GM21390 (cell line): ENCODE measurements around the gene ERC1.

Experiments
- ATAC-seq: cut with Tn5 transposase; IDR thresholded peaks from one replicate; pipeline ENCODE4 v1.9.1; 2021; ENCODE audit not compliant: unreplicated experiment

ERC1 gene

DNA sequence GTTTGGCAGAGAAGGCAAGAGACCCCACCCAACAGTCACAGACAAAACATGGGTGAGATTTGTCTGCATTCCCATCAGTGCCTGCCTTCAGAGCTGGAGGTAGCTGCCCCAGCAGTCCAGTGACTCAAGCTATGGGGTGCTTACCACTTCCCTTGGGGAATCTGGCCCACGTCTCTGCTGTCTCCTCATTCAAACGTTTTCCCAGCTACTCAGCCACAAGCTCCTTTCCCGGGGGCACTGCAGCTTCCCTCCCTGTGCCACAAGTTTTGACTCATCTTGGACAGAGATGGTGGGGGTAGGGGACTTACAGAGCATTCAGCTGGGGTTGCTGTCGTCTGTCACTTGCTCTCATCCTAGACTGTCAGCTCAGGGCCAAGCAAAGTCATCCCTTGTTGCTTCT is 536.8 kb downstream of the ERC1 start:
- no peak for ATAC-seq

GRCh38 chr12:1528791-1529190 is 537.8 kb downstream of the ERC1 start:
- ATAC-seq: no peak

DNA sequence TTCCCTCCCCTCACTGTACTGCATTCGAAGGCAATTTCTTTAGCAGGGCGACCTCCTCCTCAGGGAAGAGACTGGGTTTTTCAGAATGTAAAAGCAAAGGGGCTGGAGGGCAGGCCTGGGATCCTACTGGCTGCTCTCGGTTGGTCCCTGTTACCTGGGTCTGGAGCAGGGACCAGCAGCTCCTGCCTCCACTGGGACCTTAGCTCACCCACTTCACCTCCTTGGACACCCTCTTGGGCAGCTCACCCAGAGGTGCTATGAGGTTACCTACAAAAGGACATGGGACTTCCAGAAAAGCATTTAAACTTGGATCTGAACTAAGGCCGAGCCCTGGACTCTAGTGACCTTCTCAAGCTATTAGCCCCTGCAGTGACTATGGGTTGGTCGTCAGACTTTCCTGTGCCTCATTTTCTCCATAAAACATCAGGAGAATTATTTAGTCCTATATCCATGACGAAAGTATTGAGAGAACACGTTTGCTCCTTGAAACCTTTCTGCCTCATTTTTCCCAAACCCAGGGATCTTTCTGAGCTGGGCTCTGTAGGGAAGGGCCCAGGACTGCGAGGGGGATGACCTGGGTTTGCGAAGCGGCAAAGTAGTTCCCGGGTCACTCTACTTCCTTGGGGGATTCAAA is 538.3 kb downstream of the ERC1 start:
- no peak for ATAC-seq

DNA sequence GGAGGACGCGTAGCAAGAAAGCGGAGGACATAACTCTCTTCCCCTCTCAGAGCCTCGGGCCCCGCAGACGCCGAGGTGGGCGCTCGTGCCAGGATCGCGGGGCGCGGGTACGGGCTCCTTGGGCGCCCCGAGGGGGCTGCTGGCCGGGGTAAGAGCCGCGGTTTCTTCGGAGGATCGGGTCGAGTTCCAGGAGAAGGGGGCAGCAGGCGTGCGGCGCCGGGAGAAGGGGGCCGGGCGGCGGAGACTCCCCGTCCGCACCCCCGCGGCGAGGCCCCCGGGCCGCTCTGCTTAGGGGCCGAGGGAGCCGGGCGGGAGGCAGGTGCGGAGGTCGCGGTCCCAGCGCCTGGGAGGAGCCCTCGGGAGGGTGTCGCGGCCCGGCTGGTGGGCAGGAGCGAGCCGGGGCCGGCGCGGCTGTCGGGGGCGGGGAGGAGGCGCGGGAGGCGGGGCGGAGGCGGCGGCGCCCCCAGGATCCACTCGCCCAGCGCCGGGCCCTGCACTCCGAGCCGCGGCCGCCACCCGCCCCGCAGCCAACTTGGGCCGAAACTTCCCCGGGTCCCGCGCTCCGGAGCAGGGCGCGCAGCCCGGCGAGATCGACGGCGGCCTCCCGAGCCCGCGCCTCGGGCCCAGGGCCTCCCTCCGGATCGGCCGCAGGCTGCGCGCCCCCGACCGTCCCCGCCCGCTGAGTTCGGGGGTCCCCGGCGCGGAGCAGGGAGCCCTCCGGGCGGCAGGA is 539.0 kb downstream of the ERC1 start:
- ATAC-seq: no peak

- no peak for ATAC-seq
These were observed 539.6 kb downstream of the ERC1 start for GRCh38 chr12:1530592-1531152.

GRCh38 chr12:1531153-1531653 is 540.2 kb downstream of the ERC1 start:
- no peak for ATAC-seq

DNA sequence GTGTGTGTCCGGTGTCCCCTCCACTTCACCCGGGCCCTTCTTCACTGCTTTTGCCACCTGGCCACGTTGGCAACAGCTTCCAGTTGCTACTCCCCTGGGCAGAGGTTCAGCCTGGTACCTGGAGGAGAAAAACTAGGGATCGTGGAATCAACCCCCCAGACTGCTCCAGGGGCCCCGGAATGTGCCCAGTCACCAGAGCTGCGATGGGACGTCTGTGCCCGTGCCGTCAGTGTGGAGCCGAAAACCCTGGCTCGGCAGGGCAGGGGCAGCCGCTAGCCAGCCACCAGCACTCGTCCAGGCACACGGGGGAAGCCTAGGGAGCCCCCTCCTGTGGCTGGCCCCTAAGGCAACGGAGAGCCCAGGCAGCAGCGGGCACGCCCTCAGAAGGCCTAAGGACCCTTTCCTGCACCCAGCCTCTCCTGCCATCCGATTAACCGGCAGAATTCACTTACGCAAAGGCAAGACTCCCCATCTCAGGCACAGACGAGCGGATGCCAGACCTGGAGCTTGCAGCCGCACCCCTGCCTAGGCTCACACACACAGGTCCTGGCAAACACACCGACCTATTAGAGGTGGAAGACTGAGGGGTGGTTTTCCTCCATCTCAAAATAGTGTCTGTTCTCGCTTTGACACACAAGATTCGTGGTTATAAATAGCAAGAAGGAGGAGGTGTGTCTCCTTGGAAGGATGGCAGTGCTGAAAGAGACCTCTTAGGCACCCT is 540.8 kb downstream of the ERC1 start:
- no peak for ATAC-seq

DNA sequence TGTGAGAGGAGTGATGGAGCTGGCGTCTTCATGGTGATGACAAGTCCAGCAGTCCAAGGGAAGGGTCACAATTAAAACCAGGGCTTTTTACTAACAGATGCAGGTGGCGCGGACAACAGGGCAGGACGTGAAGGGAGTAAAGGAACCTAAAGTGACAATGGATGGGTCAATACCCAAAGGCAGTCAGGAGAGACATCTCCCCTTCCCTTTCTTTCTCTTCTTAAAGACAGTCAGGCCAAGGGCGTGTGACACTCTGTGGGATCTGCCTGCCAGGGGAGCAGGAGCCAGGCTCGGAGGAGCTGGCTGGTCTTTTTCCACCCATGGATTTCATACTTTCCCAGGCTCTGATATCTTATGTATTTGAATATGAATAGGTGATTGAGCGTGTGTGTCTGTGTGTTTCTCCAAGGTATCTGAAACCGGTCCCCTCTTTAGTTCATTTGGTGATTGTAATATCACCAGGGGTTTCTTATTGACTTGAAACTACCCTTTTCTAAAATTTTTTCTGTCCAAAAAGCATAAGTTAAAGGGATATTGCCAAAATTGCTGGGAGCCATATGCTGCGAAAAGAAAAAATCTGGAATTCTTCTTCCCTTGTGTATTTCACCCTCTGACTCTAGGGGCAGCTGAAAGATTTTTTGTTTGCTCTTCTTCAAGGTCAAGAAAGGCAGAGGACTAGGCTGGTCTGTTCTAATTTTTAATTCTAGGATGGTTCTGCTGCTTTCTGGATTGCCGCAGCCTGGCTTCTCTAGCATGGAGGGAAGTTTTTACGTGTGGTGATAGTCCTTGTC is 541.5 kb downstream of the ERC1 start:
- no peak for ATAC-seq

DNA sequence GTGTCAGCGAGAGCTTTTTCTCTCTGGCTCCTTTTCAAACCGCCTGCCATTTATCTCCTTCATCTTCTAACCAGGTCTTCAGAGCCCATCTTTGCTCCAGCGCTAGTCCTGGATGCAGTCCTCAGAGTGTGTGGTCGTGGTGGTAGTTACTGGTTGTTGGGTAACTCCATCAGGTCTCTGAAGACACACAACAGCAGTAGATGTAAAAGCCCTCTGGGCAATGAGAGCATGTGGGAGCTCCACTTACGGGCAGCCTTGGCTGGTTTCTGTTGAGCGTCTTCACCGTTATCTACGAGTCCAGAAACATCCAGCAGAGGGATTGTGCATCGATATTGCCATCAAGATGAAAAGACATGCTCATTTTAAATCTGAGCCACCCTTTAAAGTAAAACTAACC is 542.2 kb downstream of the ERC1 start:
- ATAC-seq: peak; percentile 17

- peak; percentile 49 for ATAC-seq
These were observed 542.7 kb downstream of the ERC1 start for GRCh38 chr12:1533602-1534304.

- no peak for ATAC-seq
These were observed 543.7 kb downstream of the ERC1 start for GRCh38 chr12:1534748-1535147.

- ATAC-seq: no peak
These were observed 545.8 kb downstream of the ERC1 start for GRCh38 chr12:1536817-1537216.

- no peak for ATAC-seq
These were observed 548.1 kb downstream of the ERC1 start for GRCh38 chr12:1539135-1539534.

DNA sequence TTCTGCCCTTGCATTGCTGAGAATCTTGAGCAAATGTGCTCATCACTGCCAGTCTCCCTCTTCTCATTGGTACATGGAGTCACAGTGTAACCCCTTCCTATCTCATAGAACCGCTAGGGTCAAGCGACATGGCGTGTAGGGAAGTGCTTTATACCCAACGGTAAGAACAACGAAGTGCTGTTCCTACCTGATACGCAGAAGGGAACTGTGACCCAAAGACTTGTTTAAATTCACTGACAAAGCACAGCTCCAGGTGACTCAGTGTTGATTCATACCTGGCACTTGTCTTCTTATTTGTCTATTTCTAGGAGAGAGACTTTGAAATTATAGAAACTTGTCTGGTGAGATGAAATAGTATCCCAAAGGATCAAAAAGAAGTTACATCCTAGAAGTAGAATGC is 549.7 kb downstream of the ERC1 start:
- no peak for ATAC-seq

DNA sequence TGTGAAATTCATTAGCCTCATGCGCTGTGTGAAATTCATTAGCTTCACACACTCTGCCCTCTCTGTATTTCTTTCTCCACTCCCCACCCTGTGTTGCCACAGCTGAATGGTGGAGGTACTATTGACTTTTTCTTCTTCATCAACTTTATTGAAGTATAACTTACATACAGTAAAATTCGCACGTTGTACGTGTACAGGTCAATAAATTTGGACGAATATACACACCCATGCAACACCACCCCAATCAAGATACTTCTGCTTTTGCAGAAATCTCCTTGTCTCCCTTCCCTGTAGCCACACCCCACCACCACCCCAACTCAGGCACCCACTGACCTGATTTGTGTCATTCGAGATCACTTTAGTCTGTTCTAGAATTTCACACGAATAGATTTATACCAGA is 551.6 kb downstream of the ERC1 start:
- no peak for ATAC-seq

- ATAC-seq: no peak
These were observed 554.1 kb downstream of the ERC1 start for GRCh38 chr12:1544996-1545700.
